ENCODE measurements around the gene CAT. TPM values are rescaled to one million over a fixed set of nuclear protein-coding genes. Genes with fewer than 3 reads are reported as not detected.
A peak's percentile ranks its signal among the peaks of the same experiment; 100 is the strongest.

CAT gene
- total and polyA plus RNA-seq, 2 donors (not counting 1 experiment from before 2014, with no cell fraction given) = 93.8 to 113 TPM

DNA sequence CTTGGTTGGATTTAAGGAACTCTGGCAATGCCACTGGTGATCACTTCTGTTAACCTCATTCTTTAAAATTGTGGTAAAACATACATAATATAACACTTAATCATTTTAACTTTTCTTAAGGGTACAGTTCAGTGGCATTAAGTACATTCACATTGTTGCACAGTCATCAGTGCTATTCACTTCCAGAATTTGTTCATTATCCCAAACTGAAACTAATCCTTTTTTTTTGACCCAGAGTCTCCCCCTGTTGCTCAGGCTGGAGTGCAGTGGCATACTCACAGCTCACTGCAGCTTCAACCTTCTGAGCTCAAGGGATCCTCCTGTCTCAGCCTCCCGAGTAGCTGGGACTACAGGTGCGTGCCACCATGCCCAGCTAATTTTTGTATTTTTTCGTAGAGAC, 64.2 kb downstream of the CAT start:
- no peak overlapping the region for H3K4me2 ChIP-seq (ENCODE audit: extremely low read depth, insufficient read depth, low read length)
- H3K27ac ChIP-seq (ENCODE audit: insufficient read depth, low read length) = no peak overlapping the region
- DNase-seq (ENCODE audit: low read depth in 2 of 2) = peak in 1 of 2 donors; percentile 27
- H4K20me1 ChIP-seq (ENCODE audit: control insufficient read depth, extremely low read depth, insufficient read depth, low read length) = no peaks in the 10 kb centered on the region
- H3K36me3 ChIP-seq (ENCODE audit: control insufficient read depth, insufficient read depth, low read length) = no peaks in the 10 kb centered on the region
- peaks cover 11% of the 10 kb centered on the region for H3K4me1 ChIP-seq (ENCODE audit: control insufficient read depth, extremely low read depth, insufficient read depth, low read length)
- H3K9me3 ChIP-seq (ENCODE audit: control insufficient read depth, insufficient read depth, low read depth, low read length) = no peaks in the 10 kb centered on the region
- no peak overlapping the region for H3K4me3 ChIP-seq (replicated peaks in 1 of 4; ENCODE audit: control extremely low read depth in 1 of 4, insufficient read depth in 1 of 4, low read depth in 3 of 4, low read length in 4 of 4)
- H2AFZ ChIP-seq (ENCODE audit: low read length) = no peak overlapping the region
- no peaks in the 10 kb centered on the region for H3K79me2 ChIP-seq (ENCODE audit: control insufficient read depth, insufficient read depth, low read length)
- no peaks in the 10 kb centered on the region for H3K27me3 ChIP-seq (ENCODE audit: control insufficient read depth, insufficient read depth, low read length)
- TF ChIP-seq, protein P1, sequence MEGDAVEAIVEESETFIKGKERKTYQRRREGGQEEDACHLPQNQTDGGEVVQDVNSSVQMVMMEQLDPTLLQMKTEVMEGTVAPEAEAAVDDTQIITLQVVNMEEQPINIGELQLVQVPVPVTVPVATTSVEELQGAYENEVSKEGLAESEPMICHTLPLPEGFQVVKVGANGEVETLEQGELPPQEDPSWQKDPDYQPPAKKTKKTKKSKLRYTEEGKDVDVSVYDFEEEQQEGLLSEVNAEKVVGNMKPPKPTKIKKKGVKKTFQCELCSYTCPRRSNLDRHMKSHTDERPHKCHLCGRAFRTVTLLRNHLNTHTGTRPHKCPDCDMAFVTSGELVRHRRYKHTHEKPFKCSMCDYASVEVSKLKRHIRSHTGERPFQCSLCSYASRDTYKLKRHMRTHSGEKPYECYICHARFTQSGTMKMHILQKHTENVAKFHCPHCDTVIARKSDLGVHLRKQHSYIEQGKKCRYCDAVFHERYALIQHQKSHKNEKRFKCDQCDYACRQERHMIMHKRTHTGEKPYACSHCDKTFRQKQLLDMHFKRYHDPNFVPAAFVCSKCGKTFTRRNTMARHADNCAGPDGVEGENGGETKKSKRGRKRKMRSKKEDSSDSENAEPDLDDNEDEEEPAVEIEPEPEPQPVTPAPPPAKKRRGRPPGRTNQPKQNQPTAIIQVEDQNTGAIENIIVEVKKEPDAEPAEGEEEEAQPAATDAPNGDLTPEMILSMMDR (conservative IDR thresholded peaks at IDR 0.05 in 1 of 2, IDR thresholded peaks at IDR 0.05 in 1 of 2; ENCODE audit: low read depth in 1 of 2, low read length in 2 of 2) = peak; percentile 7 to 30
- no peak for TF ChIP-seq EZH2 (IDR thresholded peaks at IDR 0.05; ENCODE audit: low read length, missing control alignments)
- no peak overlapping the region for H3K9ac ChIP-seq (ENCODE audit: insufficient read depth, low read length)

DNA sequence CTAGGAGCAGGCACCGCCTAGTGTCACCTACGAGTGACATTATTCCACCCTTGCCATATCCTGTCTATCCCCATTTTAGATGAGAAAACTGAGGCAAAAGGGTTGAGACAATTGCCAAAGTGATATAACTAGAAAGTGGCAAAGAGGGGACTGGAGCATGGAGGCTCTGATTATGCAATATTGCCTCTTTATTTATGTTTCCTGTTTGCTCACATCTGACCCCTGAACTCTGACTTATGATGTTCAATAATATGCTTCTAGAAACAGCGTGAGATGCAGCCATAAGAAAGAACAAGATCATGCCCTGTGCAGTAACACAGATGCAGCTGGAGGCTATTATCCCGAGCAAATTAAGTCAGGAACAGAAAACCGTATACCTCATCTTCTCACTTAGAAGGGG, 67.1 kb downstream of the CAT start:
- Histone ChIP-seq H3K4me3 (replicated peaks in 1 of 4; ENCODE audit: control extremely low read depth in 1 of 4, insufficient read depth in 1 of 4, low read depth in 3 of 4, low read length in 4 of 4) (no peak overlapping the region), H3K79me2 (ENCODE audit: control insufficient read depth, insufficient read depth, low read length) (no peaks in the 10 kb centered on the region), H2AFZ (ENCODE audit: low read length) (no peak overlapping the region), H3K9me3 (ENCODE audit: control insufficient read depth, insufficient read depth, low read depth, low read length) (no peaks in the 10 kb centered on the region), H3K4me1 (ENCODE audit: control insufficient read depth, extremely low read depth, insufficient read depth, low read length) (peaks cover 11% of the 10 kb centered on the region), H3K4me2 (ENCODE audit: extremely low read depth, insufficient read depth, low read length) (no peak overlapping the region), H3K36me3 (ENCODE audit: control insufficient read depth, insufficient read depth, low read length) (no peaks in the 10 kb centered on the region), H3K27me3 (ENCODE audit: control insufficient read depth, insufficient read depth, low read length) (no peaks in the 10 kb centered on the region), H3K27ac (ENCODE audit: insufficient read depth, low read length) (no peak overlapping the region), H4K20me1 (ENCODE audit: control insufficient read depth, extremely low read depth, insufficient read depth, low read length) (no peaks in the 10 kb centered on the region), H3K9ac (ENCODE audit: insufficient read depth, low read length) (no peak overlapping the region)
- TF ChIP-seq, protein P1 (conservative IDR thresholded peaks at IDR 0.05 in 1 of 2, IDR thresholded peaks at IDR 0.05 in 1 of 2; ENCODE audit: low read depth in 1 of 2, low read length in 2 of 2) = no peak
- no peak for TF ChIP-seq EZH2 (IDR thresholded peaks at IDR 0.05; ENCODE audit: low read length, missing control alignments)
- DNase-seq (ENCODE audit: low read depth in 2 of 2) = no peak

DNA sequence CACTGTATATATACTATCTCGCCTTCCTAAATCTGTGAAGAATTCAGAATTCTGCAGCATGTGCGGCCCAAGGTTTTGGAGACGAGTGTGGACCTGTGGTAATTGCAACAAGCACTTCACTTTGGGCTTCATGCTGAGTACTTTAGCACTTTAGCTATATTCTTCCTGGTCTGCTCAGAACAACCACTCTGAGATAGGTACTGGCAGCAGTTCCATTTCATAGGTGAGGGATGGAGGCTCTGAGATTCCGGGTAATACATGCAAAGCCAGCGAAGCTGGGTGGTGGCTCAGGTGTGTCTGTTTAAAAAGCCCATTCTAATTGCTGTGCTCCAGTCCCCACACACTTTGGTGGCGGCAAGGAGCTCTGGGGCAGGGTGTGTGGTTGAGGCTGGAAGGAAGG, 68.4 kb downstream of the CAT start:
- no peaks in the 10 kb centered on the region for H3K9me3 ChIP-seq (ENCODE audit: control insufficient read depth, insufficient read depth, low read depth, low read length)
- H3K36me3 ChIP-seq (ENCODE audit: control insufficient read depth, insufficient read depth, low read length) = no peaks in the 10 kb centered on the region
- H3K27me3 ChIP-seq (ENCODE audit: control insufficient read depth, insufficient read depth, low read length) = no peaks in the 10 kb centered on the region
- no peaks in the 10 kb centered on the region for H3K79me2 ChIP-seq (ENCODE audit: control insufficient read depth, insufficient read depth, low read length)
- H3K27ac ChIP-seq (ENCODE audit: insufficient read depth, low read length) = no peak overlapping the region
- H3K4me3 ChIP-seq (replicated peaks in 1 of 4; ENCODE audit: control extremely low read depth in 1 of 4, insufficient read depth in 1 of 4, low read depth in 3 of 4, low read length in 4 of 4) = no peak overlapping the region
- no peak for DNase-seq (ENCODE audit: low read depth in 2 of 2)
- no peaks in the 10 kb centered on the region for H4K20me1 ChIP-seq (ENCODE audit: control insufficient read depth, extremely low read depth, insufficient read depth, low read length)
- no peak overlapping the region for H3K9ac ChIP-seq (ENCODE audit: insufficient read depth, low read length)
- H2AFZ ChIP-seq (ENCODE audit: low read length) = no peak overlapping the region
- TF ChIP-seq, protein P1 (conservative IDR thresholded peaks at IDR 0.05 in 1 of 2, IDR thresholded peaks at IDR 0.05 in 1 of 2; ENCODE audit: low read depth in 1 of 2, low read length in 2 of 2) = no peak
- TF ChIP-seq EZH2 (IDR thresholded peaks at IDR 0.05; ENCODE audit: low read length, missing control alignments) = no peak
- H3K4me1 ChIP-seq (ENCODE audit: control insufficient read depth, extremely low read depth, insufficient read depth, low read length) = peaks cover 4% of the 10 kb centered on the region
- no peak overlapping the region for H3K4me2 ChIP-seq (ENCODE audit: extremely low read depth, insufficient read depth, low read length)

Data from fibroblast of lung (primary cell).